Measurements from ENCODE around the gene KCNQ4.

KCNQ4 gene

GRCh38 chr1:40873863-40874472 lies 90.4 kb downstream of the KCNQ4 start:
- DNase-seq (ENCODE audit: low read depth, low spot score) = no peak
- Histone ChIP-seq H3K27me3 (ENCODE audit: insufficient read depth, insufficient read length) (no peaks in the 10 kb centered on the region), H3K9ac (ENCODE audit: insufficient read length, low read depth) (no peak overlapping the region), H3K36me3 (ENCODE audit: insufficient read depth, insufficient read length, low read length) (no peaks in the 10 kb centered on the region), H3K4me3 (ENCODE audit: insufficient read length, low read depth) (no peak overlapping the region), H3K4me1 (ENCODE audit: insufficient read depth, insufficient read length) (peaks cover 5% of the 10 kb centered on the region), H3K9me3 (ENCODE audit: insufficient read depth, low read length) (peaks cover 25% of the 10 kb centered on the region)
- no peak for TF ChIP-seq YY1 (IDR thresholded peaks at IDR 0.05; ENCODE audit: insufficient read depth, insufficient read length)
- TF ChIP-seq ZNF274 (IDR thresholded peaks at IDR 0.05; ENCODE audit: low read depth, low read length) = no peak
- TF ChIP-seq SUZ12 (IDR thresholded peaks at IDR 0.05; ENCODE audit: extremely low read depth, insufficient read depth, insufficient read length) = no peak

GRCh38 chr1:40876436-40876761 lies 92.8 kb downstream of the KCNQ4 start:
- H3K27me3 ChIP-seq (ENCODE audit: insufficient read depth, insufficient read length) = no peaks in the 10 kb centered on the region

GRCh38 chr1:40876891-40877290 lies 93.3 kb downstream of the KCNQ4 start:
- Histone ChIP-seq H3K36me3 (ENCODE audit: insufficient read depth, insufficient read length, low read length) (no peaks in the 10 kb centered on the region), H3K9me3 (ENCODE audit: insufficient read depth, low read length) (peaks cover 14% of the 10 kb centered on the region), H3K4me1 (ENCODE audit: insufficient read depth, insufficient read length) (peaks cover 21% of the 10 kb centered on the region), H3K4me3 (ENCODE audit: insufficient read length, low read depth) (no peak overlapping the region), H3K27me3 (ENCODE audit: insufficient read depth, insufficient read length) (no peaks in the 10 kb centered on the region), H3K9ac (ENCODE audit: insufficient read length, low read depth) (no peak overlapping the region)
- TF ChIP-seq ZNF274 (IDR thresholded peaks at IDR 0.05; ENCODE audit: low read depth, low read length) (no peak), SUZ12 (IDR thresholded peaks at IDR 0.05; ENCODE audit: extremely low read depth, insufficient read depth, insufficient read length) (no peak), YY1 (IDR thresholded peaks at IDR 0.05; ENCODE audit: insufficient read depth, insufficient read length) (no peak)
- DNase-seq (ENCODE audit: low read depth, low spot score) = no peak

More at GRCh38 chr1:40876436-40876761, 92.8 kb downstream of the KCNQ4 start:
- no peak overlapping the region for H3K4me3 ChIP-seq (ENCODE audit: insufficient read length, low read depth)
- DNase-seq (ENCODE audit: low read depth, low spot score) = no peak
- peaks cover 19% of the 10 kb centered on the region for H3K4me1 ChIP-seq (ENCODE audit: insufficient read depth, insufficient read length)
- H3K9ac ChIP-seq (ENCODE audit: insufficient read length, low read depth) = no peak overlapping the region
- peaks cover 14% of the 10 kb centered on the region for H3K9me3 ChIP-seq (ENCODE audit: insufficient read depth, low read length)
- H3K36me3 ChIP-seq (ENCODE audit: insufficient read depth, insufficient read length, low read length) = no peaks in the 10 kb centered on the region
- TF ChIP-seq SUZ12 (IDR thresholded peaks at IDR 0.05; ENCODE audit: extremely low read depth, insufficient read depth, insufficient read length) (no peak), ZNF274 (IDR thresholded peaks at IDR 0.05; ENCODE audit: low read depth, low read length) (no peak), YY1 (IDR thresholded peaks at IDR 0.05; ENCODE audit: insufficient read depth, insufficient read length) (no peak)

- Histone ChIP-seq H3K36me3 (ENCODE audit: insufficient read depth, insufficient read length, low read length) (no peaks in the 10 kb centered on the region), H3K4me1 (ENCODE audit: insufficient read depth, insufficient read length) (peaks cover 21% of the 10 kb centered on the region), H3K4me3 (ENCODE audit: insufficient read length, low read depth) (no peak overlapping the region), H3K27me3 (ENCODE audit: insufficient read depth, insufficient read length) (peaks cover 2% of the 10 kb centered on the region), H3K9ac (ENCODE audit: insufficient read length, low read depth) (no peak overlapping the region), H3K9me3 (ENCODE audit: insufficient read depth, low read length) (peaks cover 14% of the 10 kb centered on the region)
- no peak for TF ChIP-seq SUZ12 (IDR thresholded peaks at IDR 0.05; ENCODE audit: extremely low read depth, insufficient read depth, insufficient read length)
- TF ChIP-seq ZNF274 (IDR thresholded peaks at IDR 0.05; ENCODE audit: low read depth, low read length) = no peak
- TF ChIP-seq YY1 (IDR thresholded peaks at IDR 0.05; ENCODE audit: insufficient read depth, insufficient read length) = no peak
- no peak for DNase-seq (ENCODE audit: low read depth, low spot score)
These were observed 94.1 kb downstream of the KCNQ4 start for GRCh38 chr1:40877698-40878097.

- TF ChIP-seq YY1 (IDR thresholded peaks at IDR 0.05; ENCODE audit: insufficient read depth, insufficient read length) (no peak), ZNF274 (IDR thresholded peaks at IDR 0.05; ENCODE audit: low read depth, low read length) (no peak), SUZ12 (IDR thresholded peaks at IDR 0.05; ENCODE audit: extremely low read depth, insufficient read depth, insufficient read length) (no peak)
- Histone ChIP-seq H3K27me3 (ENCODE audit: insufficient read depth, insufficient read length) (peaks cover 12% of the 10 kb centered on the region), H3K9ac (ENCODE audit: insufficient read length, low read depth) (no peak overlapping the region), H3K9me3 (ENCODE audit: insufficient read depth, low read length) (peaks cover 14% of the 10 kb centered on the region), H3K36me3 (ENCODE audit: insufficient read depth, insufficient read length, low read length) (no peaks in the 10 kb centered on the region), H3K4me1 (ENCODE audit: insufficient read depth, insufficient read length) (peaks cover 21% of the 10 kb centered on the region), H3K4me3 (ENCODE audit: insufficient read length, low read depth) (no peak overlapping the region)
- DNase-seq (ENCODE audit: low read depth, low spot score) = no peak
These were observed 95.3 kb downstream of the KCNQ4 start for GRCh38 chr1:40878906-40879305.

GRCh38 chr1:40879482-40880175 lies 96.0 kb downstream of the KCNQ4 start:
- DNase-seq (ENCODE audit: low read depth, low spot score) = no peak
- peaks cover 21% of the 10 kb centered on the region for H3K4me1 ChIP-seq (ENCODE audit: insufficient read depth, insufficient read length)
- H3K27me3 ChIP-seq (ENCODE audit: insufficient read depth, insufficient read length) = peaks cover 19% of the 10 kb centered on the region
- TF ChIP-seq SUZ12 (IDR thresholded peaks at IDR 0.05; ENCODE audit: extremely low read depth, insufficient read depth, insufficient read length) = no peak
- TF ChIP-seq ZNF274 (IDR thresholded peaks at IDR 0.05; ENCODE audit: low read depth, low read length) = no peak
- TF ChIP-seq YY1 (IDR thresholded peaks at IDR 0.05; ENCODE audit: insufficient read depth, insufficient read length) = no peak
- no peak overlapping the region for H3K4me3 ChIP-seq (ENCODE audit: insufficient read length, low read depth)
- no peaks in the 10 kb centered on the region for H3K36me3 ChIP-seq (ENCODE audit: insufficient read depth, insufficient read length, low read length)
- peaks cover 14% of the 10 kb centered on the region for H3K9me3 ChIP-seq (ENCODE audit: insufficient read depth, low read length)
- no peak overlapping the region for H3K9ac ChIP-seq (ENCODE audit: insufficient read length, low read depth)

- peaks cover 24% of the 10 kb centered on the region for H3K27me3 ChIP-seq (ENCODE audit: insufficient read depth, insufficient read length)
- TF ChIP-seq ZNF274 (IDR thresholded peaks at IDR 0.05; ENCODE audit: low read depth, low read length) = no peak
- TF ChIP-seq SUZ12 (IDR thresholded peaks at IDR 0.05; ENCODE audit: extremely low read depth, insufficient read depth, insufficient read length) = no peak
- no peak for TF ChIP-seq YY1 (IDR thresholded peaks at IDR 0.05; ENCODE audit: insufficient read depth, insufficient read length)
These were observed 97.4 kb downstream of the KCNQ4 start for GRCh38 chr1:40880813-40881549.

More at GRCh38 chr1:40880813-40881549, 97.4 kb downstream of the KCNQ4 start:
- Histone ChIP-seq H3K9ac (ENCODE audit: insufficient read length, low read depth) (peak overlapping the region; percentile 21), H3K4me1 (ENCODE audit: insufficient read depth, insufficient read length) (peaks cover 24% of the 10 kb centered on the region), H3K4me3 (ENCODE audit: insufficient read length, low read depth) (no peak overlapping the region), H3K9me3 (ENCODE audit: insufficient read depth, low read length) (peaks cover 11% of the 10 kb centered on the region), H3K36me3 (ENCODE audit: insufficient read depth, insufficient read length, low read length) (no peaks in the 10 kb centered on the region)
- no peak for DNase-seq (ENCODE audit: low read depth, low spot score)

All from NT2/D1 (cell line).